Tibial artery (tissue), 4 donors: ENCODE data around the gene CTIF.

Experiments
- DNase-seq, 2 donors: peaks; one replicate each; pipeline ENCODE4 v3.0.0-alpha.2; 2019
- H3K27ac ChIP-seq, 2 donors: fragments of 200-600 bp; sonication (generic) in 1 of 2; 1 replicate in 1 of 2; 2 replicates in 1 of 2; pipeline ENCODE4 v1.5.1; 2018 to 2019; ENCODE audit warnings: mild to moderate bottlenecking in 1 of 2
- H3K27me3 ChIP-seq, 2 donors: fragments of 200-600 bp; sonication (generic) in 1 of 2; one replicate each; pipeline versions ENCODE4 v1.5.1 to v1.6.0; 2016 to 2019
- H3K36me3 ChIP-seq, 3 donors: fragments of 200-600 bp; sonication (generic) in 2 of 3; one replicate each; pipeline ENCODE4 v1.5.1; 2016 to 2019; ENCODE audit warnings: mild to moderate bottlenecking in 2 of 3
- H3K4me1 ChIP-seq, 4 donors: fragments of 200-600 bp; sonication (generic) in 2 of 4; 1 replicate in 3 of 4; 2 replicates in 1 of 4; pipeline ENCODE4 v1.5.1; 2016 to 2019
- H3K4me3 ChIP-seq, 2 donors: fragments of 200-600 bp; sonication (generic) in 1 of 2; 1 replicate in 1 of 2; 2 replicates in 1 of 2; pipeline ENCODE4 v1.5.1; 2018 to 2019; ENCODE audit warnings: mild to moderate bottlenecking in 2 of 2
- H3K9me3 ChIP-seq, 3 donors: fragments of 200-600 bp; sonication (generic) in 1 of 3; one replicate each; pipeline ENCODE4 v1.5.1; 2016 to 2019
- CTCF ChIP-seq, 2 experiments: fragments of 200-600 bp in 1 of 2; fragments of 450-650 bp in 1 of 2; IDR thresholded peaks; one replicate each; pipeline ENCODE4 v1.5.1; 2017 to 2019; ENCODE audit warnings: antibody characterized with exemption in 2 of 2, mild to moderate bottlenecking in 1 of 2, moderate library complexity in 1 of 2
- intact Hi-C: fragments of 100-400 bp; cut with DNase I; formaldehyde crosslinking; loops from one replicate; pipeline ENCODE4 v1.15.0; 2023; ENCODE audit warnings: low total_unique reads

CTIF gene

GRCh38 chr18:48814490-48815178 is 275.8 kb downstream of the CTIF start:
- Histone ChIP-seq H3K36me3 (peaks cover 7 to 28% (median 28%) of the 10 kb centered on the region in 3 donors), H3K27ac (peak overlapping the region; percentile 29 to 68), H3K9me3 (no peaks in the 10 kb centered on the region), H3K4me1 (peaks cover 0 to 43% (median 24%) of the 10 kb centered on the region in 4 donors), H3K27me3 (no peaks in the 10 kb centered on the region), H3K4me3 (no peak overlapping the region)
- intact Hi-C loops, result no loop called here
- DNase-seq, result peak; percentile 18 to 62
- no peak for TF ChIP-seq CTCF (IDR thresholded peaks at IDR 0.05)

DNA sequence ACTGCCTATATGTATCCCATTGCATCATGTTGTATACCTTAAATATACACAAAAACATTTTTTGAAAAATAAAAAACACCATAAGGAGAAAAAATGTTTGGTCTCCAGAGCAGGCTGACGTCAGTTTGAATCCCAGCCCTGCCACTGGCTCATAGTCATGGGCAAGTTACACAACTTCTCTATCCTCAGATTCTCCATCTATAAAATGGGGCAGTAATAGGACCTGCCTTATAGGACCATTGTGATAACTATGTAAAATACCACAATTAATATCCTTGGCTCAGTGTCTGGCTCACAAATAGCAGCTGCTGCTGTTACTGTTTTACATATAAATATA is 276.3 kb downstream of the CTIF start:
- H3K9me3 ChIP-seq, result no peaks in the 10 kb centered on the region
- H3K27me3 ChIP-seq, result no peaks in the 10 kb centered on the region
- no peak for TF ChIP-seq CTCF (IDR thresholded peaks at IDR 0.05)
- H3K36me3 ChIP-seq, result peaks cover 7 to 33% (median 29%) of the 10 kb centered on the region in 3 donors
- peaks cover 0 to 39% (median 24%) of the 10 kb centered on the region in 4 donors for H3K4me1 ChIP-seq
- intact Hi-C loops, result no loop called here
- peak overlapping the region; percentile 29 to 68 for H3K27ac ChIP-seq
- no peak overlapping the region for H3K4me3 ChIP-seq
- DNase-seq, result peak; percentile 11 to 64

GRCh38 chr18:48815581-48816324 is 276.9 kb downstream of the CTIF start:
- intact Hi-C loops, result no loop called here
- Histone ChIP-seq H3K27ac (peak overlapping the region; percentile 29 to 68), H3K27me3 (no peaks in the 10 kb centered on the region), H3K4me1 (peaks cover 0 to 37% (median 25%) of the 10 kb centered on the region in 4 donors), H3K9me3 (no peaks in the 10 kb centered on the region), H3K36me3 (peaks cover 7 to 38% (median 33%) of the 10 kb centered on the region in 3 donors), H3K4me3 (no peak overlapping the region)
- no peak for TF ChIP-seq CTCF (IDR thresholded peaks at IDR 0.05)
- DNase-seq, result peak; percentile 18 to 68

GRCh38 chr18:48816554-48816953 is 277.7 kb downstream of the CTIF start:
- Histone ChIP-seq H3K4me1 (peaks cover 0 to 31% (median 25%) of the 10 kb centered on the region in 4 donors), H3K9me3 (no peaks in the 10 kb centered on the region), H3K4me3 (no peak overlapping the region), H3K36me3 (peaks cover 7 to 39% (median 33%) of the 10 kb centered on the region in 3 donors), H3K27me3 (no peaks in the 10 kb centered on the region), H3K27ac (peak overlapping the region; percentile 29 to 68)
- peak; percentile 10 to 59 for DNase-seq
- TF ChIP-seq CTCF (IDR thresholded peaks at IDR 0.05), result no peak
- intact Hi-C loops, result no loop called here

- Histone ChIP-seq H3K27me3 (no peaks in the 10 kb centered on the region), H3K9me3 (no peaks in the 10 kb centered on the region), H3K4me1 (peaks cover 0 to 32% (median 25%) of the 10 kb centered on the region in 4 donors), H3K36me3 (peaks cover 7 to 42% (median 33%) of the 10 kb centered on the region in 3 donors), H3K4me3 (no peak overlapping the region), H3K27ac (no peak overlapping the region)
- peak; percentile 11 to 63 for DNase-seq
- intact Hi-C loops, result no loop called here
- no peak for TF ChIP-seq CTCF (IDR thresholded peaks at IDR 0.05)
Measured at GRCh38 chr18:48817021-48817461, 278.2 kb downstream of the CTIF start.
